Neuron (in vitro differentiated cells): ENCODE data around the gene KCNH4.
"Not testable (repeated sequence)": the region's sequence is repeated elsewhere in the genome, so short reads cannot be mapped to it uniquely, and the experiment has no call there.

Experiments used
- H2AFZ ChIP-seq: one replicate; pipeline ENCODE4 v1.6.1; 2013; ENCODE audit warnings: low read depth, mild to moderate bottlenecking, inconsistent platforms, low read length, moderate library complexity
- H3K27me3 ChIP-seq: one replicate; pipeline ENCODE4 v1.6.1; 2013; ENCODE audit warnings: low read length; ENCODE audit not compliant: insufficient read depth
- H3K36me3 ChIP-seq: one replicate; pipeline ENCODE4 v1.6.1; 2013; ENCODE audit warnings: low read length; ENCODE audit not compliant: insufficient read depth
- H3K4me1 ChIP-seq: one replicate; pipeline ENCODE4 v1.6.1; 2013; ENCODE audit warnings: low read length; ENCODE audit not compliant: insufficient read depth
- H3K4me3 ChIP-seq: 2 replicates; pipeline ENCODE4 v1.5.1; 2013; ENCODE audit warnings: mild to moderate bottlenecking, low read length, moderate library complexity
- H3K9me3 ChIP-seq: one replicate; pipeline ENCODE4 v1.6.1; 2013; ENCODE audit warnings: low read length

KCNH4 gene

GRCh38 chr17:42159796-42160530, 21.0 kb downstream of the KCNH4 start:
- Histone ChIP-seq H3K36me3 (no peaks in the 10 kb centered on the region), H3K27me3 (no peaks in the 10 kb centered on the region), H2AFZ (peak overlapping the region; percentile 20), H3K4me1 (peaks cover 11% of the 10 kb centered on the region), H3K9me3 (no peaks in the 10 kb centered on the region), H3K4me3 (no peak overlapping the region)

- Histone ChIP-seq H2AFZ (no peak overlapping the region), H3K4me1 (peaks cover 39% of the 10 kb centered on the region), H3K36me3 (peaks cover 4% of the 10 kb centered on the region), H3K4me3 (no peak overlapping the region), H3K9me3 (no peaks in the 10 kb centered on the region), H3K27me3 (no peaks in the 10 kb centered on the region)
These were observed 25.3 kb downstream of the KCNH4 start for GRCh38 chr17:42155614-42156045.

GRCh38 chr17:42153919-42154742, 26.8 kb downstream of the KCNH4 start:
- Histone ChIP-seq H3K36me3 (peaks cover 4% of the 10 kb centered on the region), H3K27me3 (no peaks in the 10 kb centered on the region), H3K4me1 (peaks cover 28% of the 10 kb centered on the region), H3K9me3 (no peaks in the 10 kb centered on the region), H3K4me3 (peak overlapping the region; percentile 87), H2AFZ (no peak overlapping the region)

GRCh38 chr17:42146911-42147607, 33.9 kb downstream of the KCNH4 start:
- Histone ChIP-seq H3K9me3 (no peaks in the 10 kb centered on the region), H3K4me1 (peaks cover 16% of the 10 kb centered on the region), H2AFZ (no peak overlapping the region), H3K4me3 (no peak overlapping the region), H3K27me3 (no peaks in the 10 kb centered on the region), H3K36me3 (peaks cover 21% of the 10 kb centered on the region)

GRCh38 chr17:42143138-42143537, 37.8 kb downstream of the KCNH4 start:
- Histone ChIP-seq H3K36me3 (peaks cover 18% of the 10 kb centered on the region), H3K4me1 (peaks cover 16% of the 10 kb centered on the region)
- not testable (repeated sequence) for H2AFZ ChIP-seq, H3K4me3 ChIP-seq, H3K27me3 ChIP-seq, H3K9me3 ChIP-seq

- peaks cover 16% of the 10 kb centered on the region for H3K4me1 ChIP-seq
- H3K36me3 ChIP-seq, result peaks cover 18% of the 10 kb centered on the region
- no peaks in the 10 kb centered on the region for H3K9me3 ChIP-seq
- H3K27me3 ChIP-seq, result no peaks in the 10 kb centered on the region
- no peak overlapping the region for H3K4me3 ChIP-seq
- H2AFZ ChIP-seq, result no peak overlapping the region
These were observed 38.5 kb downstream of the KCNH4 start for GRCh38 chr17:42142371-42142896.

GRCh38 chr17:42141382-42141781, 39.6 kb downstream of the KCNH4 start:
- H3K9me3 ChIP-seq, result no peaks in the 10 kb centered on the region
- peaks cover 19% of the 10 kb centered on the region for H3K36me3 ChIP-seq
- no peak overlapping the region for H3K4me3 ChIP-seq
- peaks cover 16% of the 10 kb centered on the region for H3K4me1 ChIP-seq
- H2AFZ ChIP-seq, result no peak overlapping the region
- no peaks in the 10 kb centered on the region for H3K27me3 ChIP-seq

GRCh38 chr17:42140690-42141089, 40.3 kb downstream of the KCNH4 start:
- H3K4me3 ChIP-seq, H3K27me3 ChIP-seq, H2AFZ ChIP-seq, H3K9me3 ChIP-seq: not testable (repeated sequence)
- Histone ChIP-seq H3K4me1 (peaks cover 16% of the 10 kb centered on the region), H3K36me3 (peaks cover 21% of the 10 kb centered on the region)

GRCh38 chr17:42138749-42139492, 42.0 kb downstream of the KCNH4 start:
- Histone ChIP-seq H3K4me3 (no peak overlapping the region), H3K4me1 (peaks cover 16% of the 10 kb centered on the region), H3K36me3 (peaks cover 21% of the 10 kb centered on the region), H2AFZ (no peak overlapping the region), H3K9me3 (no peaks in the 10 kb centered on the region), H3K27me3 (no peaks in the 10 kb centered on the region)

- Histone ChIP-seq H2AFZ (no peak overlapping the region), H3K27me3 (no peaks in the 10 kb centered on the region), H3K4me1 (peaks cover 4% of the 10 kb centered on the region), H3K4me3 (no peak overlapping the region), H3K36me3 (peaks cover 24% of the 10 kb centered on the region), H3K9me3 (no peaks in the 10 kb centered on the region)
These were observed 44.3 kb downstream of the KCNH4 start for GRCh38 chr17:42136654-42137051.

GRCh38 chr17:42135664-42136653, 45.0 kb downstream of the KCNH4 start:
- H2AFZ ChIP-seq, result no peak overlapping the region
- H3K36me3 ChIP-seq, result peaks cover 18% of the 10 kb centered on the region
- H3K4me1 ChIP-seq, result peaks cover 4% of the 10 kb centered on the region
- no peak overlapping the region for H3K4me3 ChIP-seq
- H3K9me3 ChIP-seq, result no peaks in the 10 kb centered on the region
- H3K27me3 ChIP-seq, result no peaks in the 10 kb centered on the region
